GM20431 (cell line): Measurements from ENCODE around the gene NOS1AP.
"Not testable (repeated sequence)": the region's sequence is repeated elsewhere in the genome, so short reads cannot be mapped to it uniquely, and the experiment has no call there.

Experiments
- in situ Hi-C: fragments of 300-500 bp; cut with MseI, MboI; formaldehyde crosslinking; loops from one replicate; pipeline ENCODE4 v1.15.0; 2020; ENCODE audit warnings: low sequenced_read_pairs; ENCODE audit not compliant: unreplicated experiment

Gene NOS1AP

GRCh38 chr1:162185314-162186025 lies 116.0 kb downstream of the NOS1AP start:
- in situ Hi-C loops = no loop called here

GRCh38 chr1:162186026-162186374 lies 116.5 kb downstream of the NOS1AP start:
- in situ Hi-C loops = no loop called here

DNA sequence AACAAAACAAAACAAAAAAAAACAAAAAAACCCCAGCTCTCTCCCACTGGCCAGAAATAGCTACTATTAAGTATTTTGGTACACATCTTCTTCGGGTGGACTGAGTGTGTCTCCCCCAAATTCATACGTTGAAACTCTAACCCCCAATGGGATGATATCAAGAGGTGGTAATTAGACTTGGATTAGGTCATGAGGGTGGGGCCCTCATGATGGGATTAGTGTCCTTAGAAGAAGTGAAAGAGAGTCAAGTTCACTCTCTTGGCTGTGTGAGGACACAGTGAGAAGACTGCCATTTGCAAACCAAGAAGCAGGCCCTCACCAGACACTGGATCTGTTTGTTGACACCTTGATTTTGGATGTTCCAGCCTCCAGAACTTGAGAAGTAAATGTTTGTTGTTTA lies 116.9 kb downstream of the NOS1AP start:
- in situ Hi-C loops = no loop called here

DNA sequence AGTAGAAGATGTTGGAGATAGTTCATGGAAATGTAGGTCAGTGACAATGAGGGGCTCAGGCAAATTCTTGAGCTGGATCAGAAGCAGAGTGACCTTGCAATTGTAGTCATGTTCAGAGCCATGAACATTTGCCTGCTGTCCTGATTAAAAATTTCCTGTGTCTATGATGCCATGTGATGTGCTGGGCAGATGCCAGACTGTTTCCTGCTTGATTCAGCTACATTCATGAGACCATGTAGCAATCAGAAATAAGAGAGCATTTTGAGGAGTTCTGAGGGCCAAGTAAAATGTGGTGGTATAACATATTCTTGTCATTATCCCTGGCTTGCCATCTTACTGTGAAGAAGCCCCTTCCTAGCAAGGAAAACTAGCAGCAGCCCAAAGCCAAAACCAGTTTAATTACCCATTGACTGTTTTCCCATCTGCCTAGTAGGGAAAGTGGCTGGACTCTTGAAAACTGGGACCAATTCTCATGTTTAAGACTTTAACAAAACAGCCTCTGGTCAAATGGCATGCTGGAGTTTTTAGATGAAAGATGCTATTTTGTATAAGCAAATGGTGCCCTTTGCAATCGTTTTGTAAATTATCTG lies 118.3 kb downstream of the NOS1AP start:
- in situ Hi-C loops = no loop called here

DNA sequence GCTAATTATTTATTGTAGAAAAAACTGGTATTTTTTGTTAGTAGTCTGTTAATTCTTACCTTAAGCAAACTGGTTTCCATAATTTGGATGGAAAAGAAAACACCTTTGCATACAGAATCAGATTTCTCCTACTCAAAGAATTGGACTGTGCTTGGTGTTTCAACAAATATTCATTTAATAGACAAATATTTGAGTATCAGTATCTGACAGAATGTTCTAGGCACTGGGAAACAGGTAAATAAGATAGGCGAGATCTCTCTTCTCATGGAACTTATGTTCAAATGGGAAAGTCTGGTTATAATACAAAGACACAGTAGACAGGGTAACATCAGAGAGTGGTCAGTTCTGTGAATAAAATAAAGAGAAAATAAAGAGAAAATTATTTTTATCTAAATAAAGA lies 119.9 kb downstream of the NOS1AP start:
- in situ Hi-C loops = no loop called here

DNA sequence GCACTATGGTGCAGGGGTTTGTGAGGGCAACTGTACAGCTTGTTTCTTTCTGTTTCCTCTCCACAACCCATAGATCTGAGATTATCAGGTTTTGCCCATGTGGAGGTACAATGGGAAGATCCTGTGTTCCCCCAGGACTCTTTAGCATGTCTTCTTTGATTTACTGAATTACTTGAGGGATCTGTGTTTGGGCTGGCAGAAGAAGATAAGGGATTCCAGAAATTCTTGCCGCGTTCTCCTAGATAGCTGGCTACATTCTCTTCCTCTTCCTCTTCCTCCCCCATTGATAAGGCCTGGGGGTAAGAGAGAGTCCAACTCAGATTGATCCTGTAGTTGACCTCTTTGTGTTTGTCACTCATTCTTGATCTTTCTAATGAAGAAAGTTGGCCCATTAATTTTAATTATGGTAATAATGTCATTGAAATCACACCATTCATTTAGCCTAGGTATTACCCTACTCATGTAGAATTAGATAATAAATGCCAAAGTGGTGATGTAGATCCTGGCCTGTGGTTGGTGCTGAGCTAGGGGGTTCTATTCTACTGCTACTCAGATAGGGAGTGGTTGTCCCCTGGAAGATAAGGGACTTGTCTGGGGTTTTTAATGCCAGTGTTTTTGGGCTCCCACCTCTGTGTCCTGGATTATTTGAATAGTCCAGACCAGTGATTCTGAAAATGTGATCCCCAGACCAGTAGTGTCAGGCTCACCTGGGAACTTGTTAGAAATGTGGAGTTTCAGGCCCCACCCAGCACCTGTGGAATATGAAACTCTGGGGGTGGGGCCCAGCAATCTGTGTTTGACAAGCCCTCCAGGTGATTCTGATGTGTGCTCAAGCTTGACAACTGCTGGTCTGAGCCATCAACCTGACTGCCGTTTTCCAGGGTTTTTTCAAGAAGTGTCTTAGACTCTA lies 122.2 kb downstream of the NOS1AP start:
- in situ Hi-C loops = no loop called here

- in situ Hi-C loops = no loop called here
Measured at GRCh38 chr1:162192306-162192678, 122.8 kb downstream of the NOS1AP start.

- in situ Hi-C loops = no loop called here
Measured at GRCh38 chr1:162192763-162193162, 123.3 kb downstream of the NOS1AP start.

- in situ Hi-C loops = no loop called here
Measured at GRCh38 chr1:162193221-162193620, 123.7 kb downstream of the NOS1AP start.

DNA sequence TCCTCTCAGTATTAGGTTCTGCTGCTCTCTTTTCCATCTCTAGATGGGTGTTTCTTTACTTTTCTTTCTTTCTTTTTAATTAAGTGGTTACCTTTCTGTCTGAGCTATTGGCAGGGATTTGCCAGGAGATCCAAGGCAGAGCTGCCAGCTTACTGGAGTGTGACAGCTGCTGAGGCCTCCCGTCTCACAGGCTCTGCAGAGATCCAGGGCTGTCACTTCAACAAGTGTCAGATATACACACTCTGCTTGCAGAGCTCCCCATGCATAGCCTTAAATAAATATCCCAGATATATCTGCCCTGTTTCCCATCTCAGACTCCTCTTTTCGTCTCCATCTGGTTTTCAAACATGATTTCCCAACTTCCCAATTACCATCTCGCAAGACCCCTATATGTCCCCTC lies 124.3 kb downstream of the NOS1AP start:
- in situ Hi-C loops = no loop called here

DNA sequence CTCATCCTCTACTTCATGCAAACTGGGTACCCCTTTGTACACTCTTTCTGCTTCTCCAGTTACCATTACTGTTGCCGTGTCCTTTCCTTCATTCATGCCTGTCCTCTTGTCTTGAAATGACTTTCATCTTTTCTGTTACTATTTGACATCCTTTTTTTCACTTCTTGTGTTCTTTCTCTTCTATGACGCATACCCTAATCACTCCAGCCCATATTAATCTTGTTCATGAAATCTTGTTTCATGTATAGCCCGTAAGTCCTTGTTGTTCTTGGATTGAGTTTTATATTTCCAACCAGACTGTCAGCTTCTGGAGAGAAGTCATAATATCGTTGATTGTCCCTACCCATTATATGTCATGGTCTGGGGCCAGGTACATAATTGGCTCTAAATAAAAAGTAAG lies 126.1 kb downstream of the NOS1AP start:
- in situ Hi-C loops = no loop called here

- in situ Hi-C loops = no loop called here
Measured at GRCh38 chr1:162196387-162196786, 126.9 kb downstream of the NOS1AP start.

DNA sequence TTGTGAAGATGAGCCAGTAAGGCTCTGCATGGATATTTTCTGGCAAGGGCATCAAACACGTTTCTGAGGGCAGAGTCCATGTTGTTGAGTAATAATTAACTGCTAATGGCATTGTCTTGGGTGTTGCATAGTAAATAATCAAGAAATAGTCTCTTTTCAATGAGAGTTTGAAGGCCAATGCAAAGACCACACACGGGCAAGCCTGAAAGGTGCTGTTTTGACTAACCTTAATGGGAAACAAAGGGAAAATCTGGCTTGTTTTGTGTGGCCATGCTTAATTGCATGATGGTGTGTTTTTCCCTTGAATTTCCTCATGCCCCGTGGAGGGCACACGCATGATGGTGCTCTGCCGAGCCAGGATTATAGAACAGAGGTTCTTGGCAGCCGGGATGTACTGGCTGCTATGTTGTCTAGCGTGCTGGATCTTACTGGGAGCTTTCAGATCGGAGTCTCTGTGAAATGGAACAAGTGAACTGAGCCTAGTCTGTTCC lies 127.6 kb downstream of the NOS1AP start:
- in situ Hi-C loops = no loop called here

DNA sequence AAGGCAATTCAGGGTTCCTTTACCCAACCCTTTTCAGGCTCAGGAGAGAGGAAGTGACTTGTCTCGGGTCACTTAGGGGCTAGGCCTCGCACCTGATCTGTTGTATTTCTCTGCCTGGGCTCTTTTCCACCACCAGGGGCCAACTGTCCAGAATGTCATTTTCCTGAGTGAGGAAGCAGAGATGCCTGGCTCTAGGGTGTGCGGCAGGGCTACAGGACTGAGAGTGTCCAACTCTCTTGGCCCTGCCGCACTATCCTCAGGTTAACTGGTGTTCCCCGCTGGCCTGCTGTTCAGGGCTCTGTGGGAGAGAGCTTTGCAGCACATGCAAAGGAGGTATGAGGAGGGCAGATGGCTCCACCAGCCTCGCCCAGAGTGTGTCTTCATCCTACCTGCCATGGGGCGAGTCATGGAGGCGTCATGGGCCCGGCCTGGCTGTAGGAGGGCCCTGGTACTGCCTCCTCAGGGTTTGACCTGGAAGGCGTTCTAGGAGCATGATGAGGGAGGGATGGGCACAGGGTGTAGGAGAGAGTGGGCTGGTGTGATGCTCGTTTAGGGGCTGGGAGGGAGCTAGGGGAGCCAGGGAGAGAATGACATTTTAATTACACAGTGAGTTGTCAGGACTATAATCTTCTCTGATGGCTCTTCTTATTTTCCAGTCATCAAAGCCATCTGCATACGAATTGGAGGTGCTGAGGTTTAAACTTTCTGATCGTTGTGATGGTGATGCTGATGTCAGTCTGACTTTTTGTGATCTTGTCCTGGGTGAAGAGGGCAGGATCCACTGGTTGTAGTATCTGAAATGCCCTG lies 128.3 kb downstream of the NOS1AP start:
- in situ Hi-C loops = no loop called here

GRCh38 chr1:162200096-162200847 lies 130.8 kb downstream of the NOS1AP start:
- in situ Hi-C loops = no loop called here

DNA sequence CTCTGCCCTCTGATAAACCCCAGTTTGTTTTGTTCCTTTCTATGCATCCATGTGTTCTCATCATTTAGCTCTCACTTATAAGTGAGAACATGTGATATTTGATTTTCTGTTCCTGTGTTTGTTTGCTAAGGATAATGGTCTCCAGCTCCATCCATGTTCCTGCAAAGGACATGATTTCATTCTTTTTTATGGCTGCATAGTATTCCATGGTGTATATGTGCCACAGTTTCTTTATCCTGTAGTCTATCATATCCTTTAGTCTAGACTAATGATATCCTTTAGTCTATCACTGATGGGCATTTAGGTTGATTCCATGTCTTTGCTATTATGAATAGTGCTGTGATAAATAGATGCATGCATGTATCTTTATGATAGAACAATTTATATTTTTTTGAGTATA lies 131.6 kb downstream of the NOS1AP start:
- in situ Hi-C loops = not testable (repeated sequence)

- in situ Hi-C loops = no loop called here
Measured at GRCh38 chr1:162204129-162204822, 134.8 kb downstream of the NOS1AP start.

GRCh38 chr1:162204823-162205155 lies 135.3 kb downstream of the NOS1AP start:
- in situ Hi-C loops = no loop called here

- in situ Hi-C loops = no loop called here
Measured at GRCh38 chr1:162206300-162206699, 136.8 kb downstream of the NOS1AP start.
